Endometrial microvascular endothelial cells (primary cell): ENCODE results near the gene TANC1. TPM values are rescaled to one million over a fixed set of nuclear protein-coding genes. Genes with fewer than 3 reads are reported as not detected.

Experiments used
- in situ Hi-C: cut with HindIII; loops from 2 replicates; pipeline ENCODE4 v1.10.0; 2017; ENCODE audit warnings: low sequenced_read_pairs, low pct_unique_long_range_greater_than_20kb; ENCODE audit errors: inconsistent ontology term
- total RNA-seq: library from RNA; depleted of rRNA; stranded (reverse); fragments of >200 nt; gene quantifications from one replicate; pipeline ENCODE4 v1.2.3, GENCODE V29; 2015; ENCODE audit errors: inconsistent ontology term

TANC1 gene
- total RNA-seq, 1 donor from 2014 or later: 49.7 TPM

GRCh38 chr2:159187106-159187505 is 218.7 kb downstream of the TANC1 start:
- in situ Hi-C loops: no loop called here

DNA sequence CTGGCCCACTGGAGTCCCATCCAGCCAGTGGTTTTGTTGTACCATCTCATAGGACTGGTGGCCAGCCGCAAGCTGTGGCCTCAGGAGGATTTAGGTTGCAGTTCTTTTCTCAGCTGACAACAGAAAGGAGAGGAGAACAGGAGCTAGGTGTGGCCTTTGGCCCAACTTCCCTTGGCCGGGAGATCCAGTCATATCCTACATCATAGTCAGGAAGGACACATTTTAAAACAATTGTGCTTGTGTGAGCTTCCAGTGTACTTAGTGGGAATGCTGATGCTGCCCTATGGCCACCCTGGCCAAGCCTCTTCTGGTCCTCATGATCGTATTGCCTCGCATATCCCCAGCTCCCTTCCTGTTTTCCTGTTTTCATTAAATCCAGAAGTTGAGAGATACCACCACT is 220.0 kb downstream of the TANC1 start:
- in situ Hi-C loops: no loop called here

DNA sequence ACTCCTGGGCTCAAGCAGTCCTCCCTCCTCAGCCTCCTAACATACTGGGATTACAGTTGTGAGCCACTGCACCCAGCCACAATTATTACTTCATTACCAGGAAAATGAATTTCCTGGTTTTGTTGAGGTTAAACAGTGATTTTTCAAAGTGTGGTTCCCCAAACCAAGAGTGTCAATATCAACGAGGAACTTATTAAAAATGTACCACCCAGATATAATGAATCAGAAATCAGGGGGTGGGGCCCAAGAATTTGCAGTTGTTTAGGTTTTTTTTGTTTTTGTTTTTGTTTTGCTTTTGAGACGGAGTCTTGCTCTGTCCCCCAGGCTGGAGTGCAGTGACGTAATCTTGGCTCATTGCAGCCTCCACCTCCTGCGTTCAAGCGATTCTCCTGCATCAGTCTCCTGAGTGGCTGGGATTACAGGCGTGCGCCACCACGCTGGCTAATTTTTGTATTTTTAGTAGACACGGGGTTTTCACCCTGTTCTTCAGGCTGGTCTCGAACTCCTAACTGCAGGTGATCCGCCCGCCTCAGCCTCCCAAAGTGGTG is 224.0 kb downstream of the TANC1 start:
- in situ Hi-C loops: no loop called here

DNA sequence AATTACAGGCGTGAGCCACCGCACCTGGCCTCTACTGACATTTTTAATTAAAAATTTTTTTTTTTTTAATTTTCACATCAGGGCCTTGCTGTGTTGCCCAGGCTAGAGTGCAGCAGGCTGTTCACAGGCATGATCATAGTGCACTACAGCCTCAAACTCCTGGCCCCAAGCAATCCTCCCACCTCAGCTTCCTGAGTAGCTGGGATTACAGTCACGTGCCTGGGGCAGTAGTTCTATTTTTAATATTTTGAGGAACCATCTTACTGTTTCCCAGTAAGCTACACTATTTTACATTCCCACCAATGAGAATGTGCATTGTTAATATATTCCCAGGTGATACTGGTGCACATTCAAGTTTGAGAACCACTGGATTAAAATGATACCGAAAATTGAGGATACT is 225.4 kb downstream of the TANC1 start:
- in situ Hi-C loops: no loop called here

GRCh38 chr2:159194241-159194640 is 225.8 kb downstream of the TANC1 start:
- in situ Hi-C loops: no loop called here

GRCh38 chr2:159195697-159196096 is 227.3 kb downstream of the TANC1 start:
- in situ Hi-C loops: no loop called here

DNA sequence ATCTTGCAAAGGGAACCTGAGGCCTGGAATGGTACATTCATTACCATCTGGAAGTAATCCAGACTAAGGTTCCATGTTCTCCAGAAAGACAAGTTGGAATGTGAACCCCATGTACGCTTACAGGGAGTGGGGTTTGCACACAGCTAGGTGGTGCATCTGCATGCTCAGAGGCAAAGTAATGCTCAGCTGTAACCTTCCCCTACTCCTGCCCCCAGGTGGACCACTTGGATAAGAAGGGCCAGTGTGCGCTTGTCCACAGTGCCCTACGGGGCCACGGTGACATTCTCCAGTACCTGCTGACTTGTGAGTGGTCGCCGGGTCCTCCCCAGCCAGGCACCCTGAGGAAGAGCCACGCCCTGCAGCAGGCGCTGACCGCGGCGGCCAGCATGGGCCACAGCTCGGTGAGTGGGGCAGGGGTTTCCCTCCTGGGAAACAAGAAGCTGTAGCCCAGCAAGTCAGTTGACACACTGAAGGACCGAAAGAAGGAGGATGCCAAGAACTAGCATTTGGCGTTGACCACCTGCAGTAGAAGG is 228.0 kb downstream of the TANC1 start:
- in situ Hi-C loops: no loop called here

DNA sequence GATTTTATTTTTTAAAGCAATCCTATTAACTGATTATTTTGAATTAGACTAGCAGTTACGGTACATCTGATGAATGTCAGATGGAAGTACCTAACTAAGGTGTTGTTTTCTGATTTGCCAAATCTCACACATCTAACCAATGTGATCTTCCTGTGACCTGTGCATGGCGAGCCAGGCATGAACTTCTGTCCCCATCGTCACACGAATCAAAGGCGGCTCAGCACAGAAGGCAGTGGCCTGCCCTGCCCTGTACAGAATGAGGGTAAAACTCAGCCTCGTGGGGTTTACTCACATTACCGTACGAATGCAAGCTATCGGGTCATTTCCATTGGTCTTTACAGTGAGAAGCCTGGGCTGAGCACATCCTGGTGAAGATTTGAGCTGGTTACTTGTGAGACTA is 230.8 kb downstream of the TANC1 start:
- in situ Hi-C loops: no loop called here

- in situ Hi-C loops: no loop called here
Observed at GRCh38 chr2:159199761-159200465, 231.5 kb downstream of the TANC1 start.

DNA sequence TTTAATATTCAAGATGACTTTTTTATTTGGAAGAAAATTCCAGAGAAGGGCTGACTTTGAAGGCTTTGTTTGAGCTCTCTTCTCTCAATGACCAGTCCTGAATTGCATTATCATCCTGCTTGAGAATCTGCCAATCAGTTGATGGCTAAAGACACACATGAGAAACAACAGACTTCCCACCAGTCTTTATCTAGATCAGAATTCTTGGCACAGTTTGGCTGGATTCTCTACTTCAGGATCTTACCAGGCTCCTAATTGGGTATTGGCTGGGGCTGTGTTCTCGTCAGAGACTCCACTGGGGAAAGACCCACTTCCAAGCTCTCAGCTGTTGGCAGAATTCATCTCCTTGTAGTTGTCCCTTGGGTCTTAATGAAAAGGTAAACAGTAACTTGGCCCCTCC is 232.1 kb downstream of the TANC1 start:
- in situ Hi-C loops: no loop called here

GRCh38 chr2:159201360-159202063 is 233.1 kb downstream of the TANC1 start:
- in situ Hi-C loops: no loop called here

DNA sequence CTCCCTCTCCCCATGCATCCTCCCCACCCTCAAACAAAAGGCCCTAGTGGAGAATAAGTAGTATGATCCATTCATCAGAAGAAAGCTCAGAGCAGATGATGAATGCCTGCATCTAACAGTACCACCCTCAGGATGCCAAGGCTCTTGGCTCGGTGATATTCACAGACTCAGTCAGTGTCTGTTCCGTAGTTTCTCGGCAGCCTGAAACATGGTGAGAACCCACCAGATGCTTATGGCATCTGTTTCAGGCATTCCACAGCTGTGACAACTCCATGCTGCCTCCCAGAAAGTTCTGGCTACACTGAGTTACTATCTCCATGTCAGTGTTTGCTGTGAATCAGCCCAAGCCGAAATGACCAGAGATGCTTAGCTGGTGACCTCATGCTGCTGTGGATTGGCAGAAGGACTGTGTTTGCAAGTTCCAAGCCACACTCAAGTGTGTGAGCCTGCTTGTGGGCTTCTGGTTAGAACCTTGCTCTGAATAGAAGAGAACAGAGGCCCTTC is 234.2 kb downstream of the TANC1 start:
- in situ Hi-C loops: no loop called here

- in situ Hi-C loops: no loop called here
Observed at GRCh38 chr2:159204381-159205144, 236.1 kb downstream of the TANC1 start.

GRCh38 chr2:159206736-159207380 is 238.4 kb downstream of the TANC1 start:
- in situ Hi-C loops: no loop called here

DNA sequence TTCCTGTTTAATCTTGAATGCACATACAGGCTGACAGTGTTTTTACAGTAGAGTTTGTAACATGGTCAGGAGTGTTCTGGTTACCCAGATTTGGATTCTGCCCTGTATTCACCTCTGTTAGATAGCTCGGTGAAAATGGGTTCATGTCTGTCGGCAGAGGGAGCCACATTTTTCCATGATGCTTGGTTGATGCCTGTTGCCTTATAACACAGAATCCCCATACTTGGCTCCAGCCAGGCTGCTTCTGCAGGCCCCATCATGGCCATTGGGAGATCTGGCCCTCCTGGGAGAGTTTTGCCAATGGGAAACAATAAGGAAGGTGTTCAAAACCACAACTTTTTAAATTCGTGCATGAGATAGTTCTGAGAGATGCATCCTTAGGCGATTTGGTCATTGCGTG is 240.0 kb downstream of the TANC1 start:
- in situ Hi-C loops: no loop called here

DNA sequence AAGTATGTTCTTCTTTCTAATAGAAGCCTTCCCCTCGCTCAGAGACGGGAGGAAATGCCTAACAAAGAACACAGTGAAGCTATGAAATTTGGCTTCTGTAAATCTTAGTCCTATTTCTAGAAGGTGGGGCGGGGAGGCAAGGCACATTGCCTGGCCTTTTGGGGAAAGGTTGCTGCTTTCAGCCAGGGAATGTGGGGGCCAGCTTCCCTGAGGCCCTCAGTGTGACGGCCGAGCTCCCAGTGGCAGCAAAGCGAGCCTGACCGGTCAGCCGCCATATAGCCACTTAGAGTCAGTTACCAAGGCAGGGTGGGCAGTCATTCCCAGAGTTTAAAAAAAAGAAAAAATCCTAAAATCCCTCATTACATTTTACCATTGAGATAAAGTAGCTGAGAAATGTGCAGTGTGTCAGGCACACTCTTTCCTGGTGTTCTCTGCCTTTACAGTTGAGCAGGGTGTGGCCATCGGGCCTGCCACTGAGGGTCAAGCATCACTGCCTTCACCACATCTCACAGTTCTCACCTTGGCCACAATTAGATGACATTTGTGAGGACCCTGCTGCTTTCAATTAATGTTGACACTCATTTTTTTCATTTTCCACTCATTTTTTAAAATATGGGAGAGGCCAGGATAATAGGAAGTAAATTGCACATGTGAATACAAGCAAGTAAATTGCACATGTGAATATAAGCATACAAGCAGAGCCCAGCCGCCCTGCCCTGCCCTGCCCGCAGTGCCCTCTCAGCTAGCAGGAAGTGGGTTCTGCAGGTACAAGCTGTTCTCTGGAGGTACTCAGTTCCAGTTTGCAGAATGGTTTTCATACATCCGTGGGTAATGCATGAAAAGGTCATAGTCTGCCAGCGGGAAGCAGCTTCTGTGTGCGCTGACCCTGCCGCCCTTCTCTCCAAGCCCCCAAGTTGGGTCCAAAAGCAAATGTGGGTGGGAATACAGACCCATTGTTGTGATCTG is 241.2 kb downstream of the TANC1 start:
- in situ Hi-C loops: no loop called here

DNA sequence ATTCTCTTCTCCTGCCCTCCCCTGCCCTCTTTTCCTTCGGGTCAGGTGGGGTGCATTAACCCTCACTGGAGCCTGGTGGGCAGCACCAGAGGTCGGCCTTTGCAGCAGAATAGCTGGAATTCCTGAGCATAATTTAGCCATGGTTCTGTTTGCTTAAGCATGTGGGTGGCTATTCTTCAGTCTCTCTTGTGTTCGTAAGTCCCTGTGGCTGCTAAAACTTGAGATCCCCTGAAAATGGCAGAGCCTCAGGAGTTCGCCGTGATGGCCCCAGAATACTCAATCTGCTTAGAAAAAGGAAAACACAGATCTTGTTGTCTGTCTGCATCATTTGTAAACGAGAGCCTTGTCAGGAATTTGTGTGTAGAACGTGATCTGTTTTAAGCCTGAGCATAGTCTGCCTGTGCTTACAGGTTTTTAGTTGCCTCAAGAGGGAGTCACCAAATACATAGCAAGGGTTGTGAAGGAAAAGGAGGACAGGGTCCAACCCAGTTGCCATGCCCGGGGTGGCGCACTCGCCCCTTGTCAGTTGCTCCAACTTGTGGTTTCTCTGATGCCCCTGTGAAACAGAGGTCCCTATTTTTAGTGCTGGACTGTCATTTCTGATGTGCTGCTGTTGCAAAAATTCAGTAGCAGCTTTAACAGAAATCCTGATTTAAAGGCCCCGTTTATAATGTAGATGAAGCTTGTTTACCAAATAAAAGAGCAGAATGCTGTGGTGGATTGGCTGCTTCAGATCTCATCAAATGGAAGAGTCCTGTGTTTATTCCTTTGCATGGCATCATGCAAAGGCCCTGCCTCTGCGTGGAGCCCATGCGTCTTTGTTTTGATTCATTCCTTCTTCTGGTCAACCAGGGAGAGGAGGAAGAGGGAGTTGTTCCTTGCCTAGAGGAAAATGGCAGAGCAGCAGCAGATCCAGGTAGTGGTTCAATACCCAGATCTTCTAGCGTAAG is 243.3 kb downstream of the TANC1 start:
- in situ Hi-C loops: no loop called here
